Measurements from ENCODE around the gene POLA1.

- no peak for TF ChIP-seq POLR2A (IDR thresholded peaks at IDR 0.05; ENCODE audit: low read length)
- no peak for TF ChIP-seq GATA1 (IDR thresholded peaks at IDR 0.05; ENCODE audit: low read depth, low read length)
Observed at GRCh38 chrX:24987731-24988130, 294.0 kb downstream of the POLA1 start.

All from erythroblast (primary cell).